ENCODE results near the gene NKX2-3. TPM values are rescaled to one million over a fixed set of nuclear protein-coding genes. Genes with fewer than 3 reads are reported as not detected.

The NKX2-3 gene
- total and polyA plus RNA-seq, 9 of the 15 experiments (the other 6 are each of a cell fraction or from before 2014, with no cell fraction given) = not detected

- intact Hi-C loops (cut with micrococcal nuclease) = no loop called here
- Histone ChIP-seq H3K9me1 (ENCODE audit: control insufficient read depth, insufficient read depth, low read length) (no peaks in the 10 kb centered on the region), H3K9ac (ENCODE audit: insufficient read depth in 1 of 2, low read depth in 2 of 2, low read length in 2 of 2) (no peak overlapping the region), H3K27me3 (ENCODE audit: control insufficient read depth in 2 of 2, insufficient read depth in 2 of 2, low read length in 2 of 2) (peaks cover 25 to 71% of the 10 kb centered on the region in 2 experiments; a peak in 4 of 5 replicates), H3K9me3 (replicated peaks; ENCODE audit: control insufficient read depth, insufficient read depth, low read depth, low read length) (no peaks in the 10 kb centered on the region; the same call in 1 of the 2 replicates), H3K4me3 (no peak overlapping the region), H2AFZ (ENCODE audit: low read depth, low read length) (no peak overlapping the region), H4K20me1 (replicated peaks; ENCODE audit: control insufficient read depth, insufficient read depth, low read length) (0 out of 2 replicates have a peak, but pooled peaks cover 3% of the 10 kb centered on the region), H3K4me2 (ENCODE audit: insufficient read depth, low read length) (no peak overlapping the region), H3K79me2 (ENCODE audit: control insufficient read depth, insufficient read depth, low read length) (no peaks in the 10 kb centered on the region), H3K4me1 (replicated peaks in 1 of 2; ENCODE audit: control insufficient read depth in 2 of 2, insufficient read depth in 2 of 2, low read length in 2 of 2) (peaks cover 0 to 29% of the 10 kb centered on the region in 2 experiments; a peak in 2 of 5 replicates), H3K36me3 (ENCODE audit: control insufficient read depth, insufficient read depth, low read length) (no peaks in the 10 kb centered on the region), H3K27ac (ENCODE audit: extremely low read depth, low read depth, low read length) (no peak overlapping the region)
- 26% methylated on average over 25 of the region's 46 CpGs for WGBS (ENCODE audit: insufficient coverage, low coverage, missing lambda C conversion rate)
- no peak for FAIRE-seq
- ATAC-seq = no peak
- ChIA-PET CTCF (ENCODE audit: low intra/inter-chr PET ratio) (no interaction called here), POLR2A (no interaction called here)
- no peak for DNase-seq (ENCODE audit: extremely low read depth in 1 of 4, low spot score in 3 of 4)
- TF ChIP-seq ZEB2 (IDR thresholded peaks at IDR 0.05) (no peak), SRSF7 (optimal IDR thresholded peaks at IDR 0.05; ENCODE audit: low read depth, low read length) (no peak), FOXP4 (CRISPR knock-in tag; IDR thresholded peaks at IDR 0.05; ENCODE audit: borderline replicate concordance) (no peak), TRIM25 (IDR thresholded peaks at IDR 0.05; ENCODE audit: borderline replicate concordance) (no peak), POLR2A (conservative IDR thresholded peaks at IDR 0.05) (no peak), RBFOX2 (IDR thresholded peaks at IDR 0.05; ENCODE audit: low read depth, low read length) (no peak), ZNF778 (CRISPR knock-in tag; IDR thresholded peaks at IDR 0.05) (no peak), C11orf30 (IDR thresholded peaks at IDR 0.05; ENCODE audit: low read depth) (no peak), CEBPG (CRISPR knock-in tag; IDR thresholded peaks at IDR 0.05) (no peak), CEBPG (tag; conservative IDR thresholded peaks at IDR 0.05 in 1 of 2, IDR thresholded peaks at IDR 0.05 in 1 of 2) (no peak)
- in situ Hi-C loops (cut with MboI) = no loop called here
- BruUV-seq (replicated peaks) = no TSS peak
These were observed 2.4 kb upstream of the NKX2-3 start for GRCh38 chr10:99530108-99531025.
